ENCODE data around the gene DVL2. TPM values are rescaled to one million over a fixed set of nuclear protein-coding genes. Genes with fewer than 3 reads are reported as not detected.

Gene DVL2
- total and polyA plus RNA-seq, 2 of the 13 experiments (the other 11 are each of a cell fraction or from before 2014, with no cell fraction given): 5.7 to 38.2 TPM

GRCh38 chr17:7241783-7242716, 7.7 kb upstream of the DVL2 start, which contains the start of gene GABARAP (continued):
- TF ChIP-seq ZNF513 (CRISPR knock-in tag; conservative IDR thresholded peaks at IDR 0.05) (no peak), HNRNPUL1 (IDR thresholded peaks at IDR 0.05; ENCODE audit: low read depth, low read length) (no peak), ZMAT5 (CRISPR knock-in tag; IDR thresholded peaks at IDR 0.05; ENCODE audit: borderline replicate concordance, low read depth) (no peak), CBFB (CRISPR knock-in tag; IDR thresholded peaks at IDR 0.05) (no peak), MATR3 (CRISPR knock-in tag; IDR thresholded peaks at IDR 0.05) (no peak), NRL (CRISPR knock-in tag; IDR thresholded peaks at IDR 0.05; ENCODE audit: borderline replicate concordance) (peak; percentile 76; the same call in 1 of the 2 replicates), ZNF564 (CRISPR knock-in tag; IDR thresholded peaks at IDR 0.05) (peak; percentile 44; the same call in 1 of the 2 replicates), ZNF605 (CRISPR knock-in tag; IDR thresholded peaks at IDR 0.05) (no peak; the same call in 1 of the 2 replicates), CBX5 (CRISPR knock-in tag; IDR thresholded peaks at IDR 0.05; ENCODE audit: borderline replicate concordance) (no peak; the same call in 1 of the 2 replicates), ZBTB10 (CRISPR knock-in tag; IDR thresholded peaks at IDR 0.05; ENCODE audit: borderline replicate concordance) (no peak), ZNF614 (CRISPR knock-in tag; IDR thresholded peaks at IDR 0.05; ENCODE audit: borderline replicate concordance) (peak; percentile 38; the same call in 1 of the 2 replicates), SAP130 (CRISPR knock-in tag; IDR thresholded peaks at IDR 0.05; ENCODE audit: low read depth) (peak; percentile 73), STAG1 (CRISPR knock-in tag; IDR thresholded peaks at IDR 0.05) (no peak), ZNF263 (CRISPR knock-in tag; IDR thresholded peaks at IDR 0.05) (no peak), KIAA2018 (CRISPR knock-in tag; IDR thresholded peaks at IDR 0.05; ENCODE audit: borderline replicate concordance) (no peak)

All from HepG2 (cell line).